HG03196 (cell line): ENCODE results near the gene OBSCN.
"Not testable (repeated sequence)": the region's sequence is repeated elsewhere in the genome, so short reads cannot be mapped to it uniquely, and the experiment has no call there.

Experiments
- ATAC-seq: cut with Tn5 transposase; IDR thresholded peaks from one replicate; pipeline ENCODE4 v1.9.1; 2021; ENCODE audit not compliant: unreplicated experiment

The OBSCN gene

DNA sequence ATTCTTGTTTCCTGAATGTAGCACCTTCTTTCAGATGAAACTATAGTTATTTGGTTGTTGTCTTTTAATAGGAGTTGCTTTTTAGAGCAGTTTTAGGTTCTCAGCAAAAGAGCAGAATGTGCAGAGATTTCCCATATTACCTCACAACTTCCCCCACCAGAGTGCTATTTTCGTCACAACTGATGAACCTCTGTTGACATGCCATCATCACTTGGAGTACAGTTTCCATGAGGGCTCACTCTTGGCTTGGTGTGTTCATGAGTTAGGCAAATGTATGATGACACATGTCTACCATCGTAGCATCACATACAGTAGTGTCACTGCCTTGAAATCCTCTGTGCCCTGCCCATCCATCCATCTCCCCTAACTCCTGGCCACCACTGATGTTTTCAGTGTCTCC is 38.5 kb upstream of the OBSCN start:
- ATAC-seq, result no peak

DNA sequence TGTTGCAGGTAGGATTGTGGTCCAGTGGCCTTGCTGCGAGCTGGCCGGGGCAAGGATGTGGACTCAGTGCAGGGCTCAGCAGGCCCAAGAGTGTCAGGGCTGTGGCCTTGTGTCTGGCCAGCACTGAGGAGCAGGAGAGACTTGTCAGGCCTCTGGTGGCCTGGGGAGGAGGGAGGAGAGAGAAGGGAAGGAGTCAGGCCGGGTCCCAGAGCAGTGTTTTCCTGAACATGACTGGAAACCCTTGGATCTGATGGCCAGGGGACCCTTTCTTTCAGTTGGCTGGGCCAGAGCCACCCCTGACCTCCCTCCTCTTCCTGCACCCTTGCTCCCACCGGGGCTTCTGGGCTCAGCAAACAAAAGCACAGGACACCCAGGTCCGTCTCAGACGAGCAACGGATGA is 37.2 kb upstream of the OBSCN start:
- ATAC-seq, result no peak

DNA sequence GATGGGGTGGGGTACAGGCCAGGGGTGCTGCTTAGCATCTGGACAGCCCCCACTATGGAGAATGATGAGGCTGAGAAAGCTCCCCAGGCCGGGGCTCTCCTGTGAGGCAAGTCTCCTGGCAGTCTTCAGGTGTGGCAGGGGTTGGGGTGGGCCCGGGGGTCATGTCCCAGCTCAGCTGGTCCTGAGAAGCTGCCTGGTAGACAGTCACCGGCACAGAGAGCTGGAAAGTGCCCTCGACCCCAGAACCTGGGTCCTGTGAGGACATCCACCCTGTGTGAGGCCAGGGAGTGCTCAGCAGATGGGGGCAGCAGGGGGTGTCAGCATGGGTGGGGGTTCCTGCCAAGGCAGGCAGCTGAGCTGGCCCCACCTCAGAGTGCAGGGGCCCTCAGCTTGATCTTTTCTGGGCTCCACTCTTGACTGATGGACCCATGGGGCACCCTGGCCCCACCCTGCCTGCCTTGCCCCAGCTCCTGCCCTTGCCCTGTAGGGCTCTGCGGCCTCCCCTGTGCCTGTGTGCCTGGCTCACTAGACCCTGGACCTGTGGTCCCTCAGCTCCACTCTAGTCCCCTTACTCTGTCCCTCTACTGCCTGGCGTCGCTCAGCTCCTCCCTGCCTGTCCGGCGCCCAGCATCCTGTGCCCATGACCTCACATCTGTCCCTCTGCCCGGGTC is 36.5 kb upstream of the OBSCN start:
- no peak for ATAC-seq

- no peak for ATAC-seq
Measured at GRCh38 chr1:228172591-228173527, 35.0 kb upstream of the OBSCN start.

DNA sequence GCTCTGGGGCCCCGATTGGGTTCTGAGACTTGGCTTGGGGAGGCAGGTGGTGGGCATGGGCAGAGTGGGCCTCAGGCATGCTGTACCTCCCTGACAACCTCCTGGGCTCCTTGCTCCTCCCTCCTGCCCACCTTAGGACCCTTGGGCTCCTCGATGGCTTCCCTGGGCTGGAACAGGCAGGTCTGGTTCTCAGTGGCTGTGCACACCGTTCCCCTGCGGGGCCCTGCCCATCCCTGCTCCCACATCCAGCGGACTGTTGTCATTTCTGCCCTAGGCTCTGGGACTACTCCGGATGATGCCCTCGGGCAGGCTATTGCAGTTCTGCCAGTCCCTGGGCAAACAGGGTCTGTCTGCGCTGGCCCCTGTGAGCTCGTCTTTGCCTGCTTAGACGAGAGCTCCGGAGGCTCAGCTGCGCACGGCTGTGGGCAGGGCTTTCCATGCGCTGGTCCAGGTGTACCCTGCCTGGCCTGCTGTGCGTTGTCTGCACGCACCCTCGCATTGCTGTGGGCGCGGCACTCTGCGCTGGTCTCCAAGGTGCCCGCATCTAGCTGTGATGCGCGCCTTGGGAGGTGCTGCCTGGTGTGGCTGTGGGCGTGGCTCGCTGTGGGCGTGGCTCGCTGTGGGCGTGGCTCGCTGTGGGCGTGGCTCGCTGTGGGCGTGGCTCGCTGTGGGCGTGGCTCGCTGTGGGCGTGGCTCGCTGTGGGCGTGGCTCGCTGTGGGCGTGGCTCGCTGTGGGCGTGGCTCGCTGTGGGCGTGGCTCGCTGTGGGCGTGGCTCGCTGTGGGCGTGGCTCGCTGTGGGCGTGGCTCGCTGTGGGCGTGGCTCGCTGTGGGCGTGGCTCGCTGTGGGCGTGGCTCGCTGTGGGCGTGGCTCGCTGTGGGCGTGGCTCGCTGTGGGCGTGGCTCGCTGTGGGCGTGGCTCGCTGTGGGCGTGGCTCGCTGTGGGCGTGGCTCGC is 34.0 kb upstream of the OBSCN start:
- ATAC-seq, result not testable (repeated sequence)

DNA sequence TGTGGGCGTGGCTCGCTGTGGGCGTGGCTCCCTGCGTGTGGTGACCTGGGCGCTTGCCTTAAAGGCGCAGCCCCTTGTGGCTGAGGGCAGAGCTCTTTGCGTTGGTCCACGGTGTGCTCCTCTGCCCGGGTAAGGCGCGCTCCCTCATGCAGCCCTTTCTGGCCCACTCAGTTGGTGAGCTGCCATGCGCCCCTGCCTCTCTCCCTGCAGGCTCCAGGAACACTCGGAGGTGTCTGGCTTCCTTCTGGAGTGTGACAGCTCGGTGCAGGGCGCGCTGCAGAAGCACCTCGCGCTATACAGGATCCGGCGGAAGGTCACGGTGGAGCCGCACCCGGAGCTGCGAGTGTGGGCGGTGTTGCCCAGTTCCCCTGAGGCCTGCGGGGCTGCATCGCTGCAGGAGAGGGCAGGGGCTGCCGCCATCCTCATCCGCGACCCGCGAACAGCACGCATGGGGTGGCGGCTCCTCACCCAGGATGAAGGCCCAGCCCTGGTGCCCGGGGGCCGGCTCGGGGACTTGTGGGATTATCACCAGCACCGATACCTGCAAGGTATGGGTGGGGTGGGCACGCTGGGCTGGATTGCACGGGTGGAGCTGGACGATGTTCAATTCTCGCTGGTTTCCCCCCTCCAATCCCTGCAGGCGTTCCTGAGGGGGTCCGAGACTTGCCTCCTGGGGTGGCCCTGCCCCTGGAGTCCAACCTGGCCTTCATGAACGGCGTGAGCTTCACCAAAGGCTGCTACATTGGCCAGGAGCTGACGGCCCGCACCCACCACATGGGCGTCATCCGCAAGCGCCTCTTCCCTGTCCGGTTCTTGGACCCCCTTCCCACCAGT is 33.1 kb upstream of the OBSCN start:
- no peak for ATAC-seq

DNA sequence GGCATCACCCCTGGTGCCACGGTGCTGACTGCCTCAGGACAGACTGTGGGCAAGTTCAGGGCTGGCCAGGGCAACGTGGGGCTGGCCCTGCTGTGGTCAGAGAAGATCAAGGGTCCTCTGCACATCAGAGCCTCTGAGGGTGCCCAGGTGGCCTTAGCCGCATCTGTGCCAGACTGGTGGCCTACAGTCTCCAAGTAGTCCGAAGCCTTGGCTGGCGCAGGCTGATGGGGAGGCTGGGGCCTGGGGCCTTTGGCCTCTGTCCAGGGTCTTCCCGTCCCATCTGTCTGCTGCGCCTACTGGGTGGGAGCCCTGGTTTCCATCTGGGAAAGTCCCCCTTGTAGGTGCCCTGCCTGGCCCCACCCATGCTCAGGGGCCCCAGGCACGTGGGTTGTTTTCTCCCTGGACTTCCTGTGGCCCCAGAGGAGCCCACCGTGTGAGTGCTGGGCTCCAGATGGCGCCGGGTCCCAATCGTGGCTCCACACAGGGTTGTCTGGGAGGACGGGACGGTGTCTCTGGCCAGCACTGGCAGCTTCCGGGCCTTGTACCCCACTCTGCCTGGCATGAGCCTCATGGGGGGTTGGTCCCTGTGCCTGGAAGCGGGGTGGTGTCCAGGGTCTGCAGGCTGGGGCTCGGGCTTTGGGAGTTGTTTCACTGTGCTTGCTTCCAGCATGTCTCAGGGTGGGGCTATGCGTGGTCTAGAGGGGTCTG is 32.4 kb upstream of the OBSCN start:
- ATAC-seq, result no peak

DNA sequence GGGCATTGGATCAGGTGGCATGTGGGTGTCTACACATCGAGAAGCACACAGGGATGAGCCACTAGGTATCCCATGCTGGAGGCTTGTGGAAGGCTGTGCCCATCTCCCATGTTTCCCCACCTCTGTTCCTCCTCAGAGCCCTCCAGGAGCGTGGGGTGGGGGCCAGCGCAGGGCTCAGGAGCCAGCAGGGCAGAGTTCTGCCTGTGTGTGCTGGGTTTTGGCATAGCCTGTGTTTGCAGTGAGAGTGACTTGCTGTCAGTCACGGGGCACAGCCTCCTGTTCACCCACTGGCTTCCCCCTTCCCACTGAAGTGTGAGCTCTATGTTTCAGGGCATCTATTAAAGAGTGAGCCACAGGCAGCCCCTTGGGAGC is 31.8 kb upstream of the OBSCN start:
- ATAC-seq, result no peak

- no peak for ATAC-seq
Measured at GRCh38 chr1:228176461-228177182, 31.2 kb upstream of the OBSCN start.

GRCh38 chr1:228177183-228177475 is 30.7 kb upstream of the OBSCN start:
- ATAC-seq, result no peak

GRCh38 chr1:228177721-228178710 is 29.8 kb upstream of the OBSCN start:
- no peak for ATAC-seq

DNA sequence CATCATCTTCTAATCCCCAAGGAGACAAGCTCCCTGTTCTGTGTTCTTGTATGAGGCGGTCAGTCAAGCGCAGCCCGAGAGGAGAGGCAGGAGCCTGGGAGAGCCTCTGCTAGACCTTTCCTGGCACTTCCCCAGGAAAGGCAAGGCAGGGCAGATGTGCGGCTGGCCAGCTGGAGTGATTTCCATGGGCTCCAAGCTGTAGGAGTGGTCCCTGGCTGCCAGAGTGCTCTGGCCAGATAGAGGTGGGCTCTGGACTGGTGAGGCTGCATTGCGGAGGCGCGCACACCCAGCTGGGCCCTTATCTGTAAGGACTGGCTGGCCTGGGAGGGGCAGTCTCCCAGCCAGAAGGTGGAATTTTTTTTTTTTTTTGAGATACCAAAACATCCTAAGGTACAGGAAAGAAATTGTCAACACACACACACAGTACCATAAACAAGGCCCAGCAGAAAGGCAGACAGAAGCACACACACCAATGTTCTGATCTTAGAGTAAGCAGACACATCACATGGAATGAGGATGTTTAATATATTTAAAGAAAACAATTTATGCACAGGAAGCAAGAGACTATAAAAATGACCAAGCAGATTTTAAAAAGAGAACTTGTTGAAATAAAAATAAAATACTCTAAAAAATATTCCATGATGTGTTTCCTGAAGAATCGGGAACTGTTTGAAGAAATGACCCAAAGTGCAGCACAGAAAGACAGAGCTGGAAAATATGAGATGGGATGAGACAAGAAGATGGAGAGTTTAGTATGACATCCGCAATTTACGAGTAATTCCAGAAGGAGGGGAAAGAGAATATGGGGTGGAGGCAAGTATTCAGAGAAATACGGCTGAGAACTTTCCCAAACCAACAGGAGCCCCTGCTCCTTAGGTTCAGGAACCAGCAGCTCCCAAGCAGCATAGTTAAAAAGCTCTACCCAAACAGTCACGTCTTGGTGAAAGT is 28.8 kb upstream of the OBSCN start:
- ATAC-seq, result no peak

DNA sequence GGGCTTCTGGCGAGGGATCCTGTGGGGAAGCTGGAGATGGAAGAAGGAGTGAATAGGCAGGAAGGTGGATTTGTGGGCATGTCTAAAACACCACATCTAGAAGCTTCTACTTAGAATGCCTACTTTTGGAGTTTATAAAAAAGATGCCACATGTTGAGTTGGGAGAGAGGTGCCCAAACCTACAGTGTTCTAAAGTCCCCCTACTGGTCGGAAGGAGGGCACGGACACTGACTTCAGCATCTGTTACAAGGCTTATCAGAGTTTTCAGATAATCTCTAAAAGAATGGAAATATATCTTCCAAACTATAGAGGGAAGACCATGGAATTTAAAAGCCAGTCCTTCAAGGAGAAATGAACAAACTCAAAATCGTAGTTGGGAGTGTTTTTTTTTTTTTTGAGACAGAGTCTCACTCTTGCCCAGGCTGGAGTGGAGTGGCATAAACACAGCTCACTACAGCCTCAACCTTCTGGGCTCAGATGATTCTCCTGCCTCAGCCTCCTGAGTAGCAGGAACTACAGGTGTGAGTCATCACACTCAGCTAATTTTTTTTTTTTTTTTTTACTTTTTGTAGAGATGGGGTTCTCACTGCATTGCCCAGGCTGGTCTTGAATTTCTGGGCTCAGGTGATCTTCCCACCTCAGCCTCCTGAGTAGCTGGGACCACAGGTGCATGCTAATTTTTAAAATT is 27.4 kb upstream of the OBSCN start:
- ATAC-seq, result no peak

GRCh38 chr1:228180959-228181644 is 26.7 kb upstream of the OBSCN start:
- no peak for ATAC-seq

- no peak for ATAC-seq
Measured at GRCh38 chr1:228181645-228182034, 26.2 kb upstream of the OBSCN start.
